ENCODE measurements around the gene RALGPS2.

DNA sequence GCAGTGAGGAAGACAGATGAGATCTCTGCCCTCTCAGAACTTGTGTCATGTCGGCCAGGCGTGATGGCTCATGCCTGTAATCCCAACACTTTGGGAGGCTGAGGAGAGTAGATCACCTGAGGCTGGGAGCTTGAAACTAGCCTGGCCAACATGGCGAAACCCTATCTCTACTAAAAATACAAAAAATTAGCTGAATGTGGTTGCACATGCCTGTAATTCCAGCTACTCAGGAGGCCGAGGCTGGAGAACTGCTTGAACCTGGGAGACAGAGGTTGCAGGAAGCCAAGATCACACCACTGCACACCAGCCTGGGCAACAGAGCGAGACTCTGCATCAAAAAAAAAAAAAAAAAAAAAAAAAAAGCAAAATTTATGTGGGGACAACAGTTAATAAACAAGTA lies 40.9 kb upstream of the RALGPS2 start:
- no peak for TF ChIP-seq EZH2phosphoT487 (IDR thresholded peaks at IDR 0.05; ENCODE audit: insufficient read depth, low read depth)
- no peak for TF ChIP-seq EZH2 (IDR thresholded peaks at IDR 0.05; ENCODE audit: insufficient read depth, poor library complexity, severe bottlenecking)
